Hepatocyte (in vitro differentiated cells): ENCODE results near the gene FCGR3A.
"Not testable (repeated sequence)": the region's sequence is repeated elsewhere in the genome, so short reads cannot be mapped to it uniquely, and the experiment has no call there.

ENCODE experiments used
- CTCF ChIP-seq: fragments of 200-600 bp; sonication (generic); IDR thresholded peaks from 2 replicates; pipeline ENCODE4 v1.5.1; 2016; ENCODE audit warnings: antibody characterized with exemption, mild to moderate bottlenecking; ENCODE audit not compliant: poor library complexity
- EZH2 ChIP-seq: fragments of 200-600 bp; sonication (generic); IDR thresholded peaks from 2 replicates; pipeline ENCODE4 v1.6.1; 2016; ENCODE audit warnings: antibody characterized with exemption, mild to moderate bottlenecking, borderline replicate concordance
- EZH2phosphoT487 ChIP-seq: fragments of 200-600 bp; sonication (generic); IDR thresholded peaks from one replicate; pipeline ENCODE4 v1.6.1; 2018; ENCODE audit warnings: antibody characterized with exemption, mild to moderate bottlenecking, low read depth, moderate library complexity; ENCODE audit not compliant: unreplicated experiment, severe bottlenecking

DNA sequence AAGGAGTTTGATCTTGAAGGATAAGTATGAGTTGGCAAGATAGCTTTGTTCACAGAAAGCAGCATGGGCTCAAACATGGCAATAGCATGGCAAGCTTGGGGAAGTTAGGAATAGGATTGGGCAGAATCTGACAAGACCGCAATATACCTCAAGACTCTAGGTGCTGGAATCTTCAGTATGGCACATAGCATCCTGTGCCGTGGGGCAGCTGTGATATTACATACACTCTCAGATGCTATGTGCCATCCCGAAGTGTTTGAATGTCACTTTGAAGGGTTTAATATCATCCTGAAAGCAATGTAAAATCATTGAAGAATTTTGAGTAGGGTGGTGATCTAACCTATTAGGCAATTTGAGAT lies 17.0 kb upstream of the FCGR3A start:
- not testable (repeated sequence) for TF ChIP-seq EZH2, CTCF, EZH2phosphoT487
